ENCODE results near the gene HBS1L. TPM values are rescaled to one million over a fixed set of nuclear protein-coding genes. Genes with fewer than 3 reads are reported as not detected.

Gene HBS1L
- total and polyA plus RNA-seq, 2 experiments from 2014 or later: 43.0 to 70.6 TPM

GRCh38 chr6:134945045-134945444 lies 109.6 kb downstream of the HBS1L start:
- no peaks in the 10 kb centered on the region for H3K36me3 ChIP-seq (replicated peaks; ENCODE audit: insufficient read depth, low read depth)
- no peak overlapping the region for H2AFZ ChIP-seq
- no peaks in the 10 kb centered on the region for H3K4me1 ChIP-seq (ENCODE audit: insufficient read depth)
- H4K20me1 ChIP-seq (ENCODE audit: insufficient read depth, poor library complexity, severe bottlenecking): no peaks in the 10 kb centered on the region
- DNase-seq (ENCODE audit: low spot score): no peak
- no peak overlapping the region for H3K4me3 ChIP-seq
- H3K27me3 ChIP-seq: no peaks in the 10 kb centered on the region
- no peak overlapping the region for H3K27ac ChIP-seq
- TF ChIP-seq EZH2phosphoT487 (IDR thresholded peaks at IDR 0.05; ENCODE audit: low read depth, severe bottlenecking, unreplicated experiment) (no peak), CTCF (IDR thresholded peaks at IDR 0.05; ENCODE audit: poor library complexity) (no peak), EZH2 (IDR thresholded peaks at IDR 0.05; ENCODE audit: borderline replicate concordance) (no peak)
- H3K9me2 ChIP-seq (replicated peaks; ENCODE audit: insufficient read depth): no peaks in the 10 kb centered on the region
- H3K79me2 ChIP-seq: no peaks in the 10 kb centered on the region
- H3K9me3 ChIP-seq (ENCODE audit: low read depth): no peaks in the 10 kb centered on the region
- H3K4me2 ChIP-seq: no peak overlapping the region

GRCh38 chr6:134943522-134944111 lies 111.0 kb downstream of the HBS1L start:
- Histone ChIP-seq H3K4me2 (no peak overlapping the region), H3K27ac (no peak overlapping the region), H3K9me2 (replicated peaks; ENCODE audit: insufficient read depth) (no peaks in the 10 kb centered on the region), H3K36me3 (replicated peaks; ENCODE audit: insufficient read depth, low read depth) (no peaks in the 10 kb centered on the region), H3K9me3 (ENCODE audit: low read depth) (no peaks in the 10 kb centered on the region), H3K4me3 (no peak overlapping the region), H2AFZ (no peak overlapping the region), H3K79me2 (no peaks in the 10 kb centered on the region), H3K27me3 (no peaks in the 10 kb centered on the region), H3K4me1 (ENCODE audit: insufficient read depth) (no peaks in the 10 kb centered on the region), H4K20me1 (ENCODE audit: insufficient read depth, poor library complexity, severe bottlenecking) (no peaks in the 10 kb centered on the region)
- DNase-seq (ENCODE audit: low spot score): no peak
- no peak for TF ChIP-seq EZH2 (IDR thresholded peaks at IDR 0.05; ENCODE audit: borderline replicate concordance)
- TF ChIP-seq EZH2phosphoT487 (IDR thresholded peaks at IDR 0.05; ENCODE audit: low read depth, severe bottlenecking, unreplicated experiment): no peak
- TF ChIP-seq CTCF (IDR thresholded peaks at IDR 0.05; ENCODE audit: poor library complexity): no peak
- WGBS (ENCODE audit: low lambda C conversion rate, missing lambda C conversion rate): 95% methylated on average over 9 of the region's 9 CpGs

DNA sequence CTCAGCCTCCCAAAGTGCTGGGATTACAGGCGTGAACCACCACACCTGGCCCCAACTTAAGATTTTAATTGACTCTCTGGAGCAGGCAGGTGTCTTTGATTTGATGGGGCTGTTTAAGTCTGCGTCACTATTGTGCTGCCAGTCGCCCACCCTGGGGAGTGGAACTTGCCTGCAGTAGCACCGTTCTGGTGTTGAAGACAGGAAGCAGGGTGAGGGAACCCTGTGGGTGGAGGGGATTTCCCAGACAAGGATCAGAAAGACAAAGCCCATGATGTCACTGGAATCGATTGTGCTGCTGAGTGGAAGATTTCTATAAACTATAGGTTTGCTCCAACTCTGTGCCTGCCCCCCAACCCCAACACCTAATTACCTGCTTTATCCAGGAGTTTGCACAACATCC lies 115.7 kb downstream of the HBS1L start:
- no peak for TF ChIP-seq EZH2phosphoT487 (IDR thresholded peaks at IDR 0.05; ENCODE audit: low read depth, severe bottlenecking, unreplicated experiment)
- TF ChIP-seq CTCF (IDR thresholded peaks at IDR 0.05; ENCODE audit: poor library complexity): no peak
- no peak for TF ChIP-seq EZH2 (IDR thresholded peaks at IDR 0.05; ENCODE audit: borderline replicate concordance)
- no peak overlapping the region for H3K4me3 ChIP-seq
- DNase-seq (ENCODE audit: low spot score): no peak
- 79% methylated on average over 5 of the region's 5 CpGs for WGBS (ENCODE audit: low lambda C conversion rate, missing lambda C conversion rate)
- no peak overlapping the region for H2AFZ ChIP-seq
- no peak overlapping the region for H3K27ac ChIP-seq
- H3K9me2 ChIP-seq (replicated peaks; ENCODE audit: insufficient read depth): no peaks in the 10 kb centered on the region
- H3K4me2 ChIP-seq: no peak overlapping the region
- no peaks in the 10 kb centered on the region for H3K79me2 ChIP-seq
- no peaks in the 10 kb centered on the region for H3K27me3 ChIP-seq
- no peaks in the 10 kb centered on the region for H3K9me3 ChIP-seq (ENCODE audit: low read depth)
- H3K4me1 ChIP-seq (ENCODE audit: insufficient read depth): peaks cover 6% of the 10 kb centered on the region
- H4K20me1 ChIP-seq (ENCODE audit: insufficient read depth, poor library complexity, severe bottlenecking): no peaks in the 10 kb centered on the region
- no peaks in the 10 kb centered on the region for H3K36me3 ChIP-seq (replicated peaks; ENCODE audit: insufficient read depth, low read depth)

DNA sequence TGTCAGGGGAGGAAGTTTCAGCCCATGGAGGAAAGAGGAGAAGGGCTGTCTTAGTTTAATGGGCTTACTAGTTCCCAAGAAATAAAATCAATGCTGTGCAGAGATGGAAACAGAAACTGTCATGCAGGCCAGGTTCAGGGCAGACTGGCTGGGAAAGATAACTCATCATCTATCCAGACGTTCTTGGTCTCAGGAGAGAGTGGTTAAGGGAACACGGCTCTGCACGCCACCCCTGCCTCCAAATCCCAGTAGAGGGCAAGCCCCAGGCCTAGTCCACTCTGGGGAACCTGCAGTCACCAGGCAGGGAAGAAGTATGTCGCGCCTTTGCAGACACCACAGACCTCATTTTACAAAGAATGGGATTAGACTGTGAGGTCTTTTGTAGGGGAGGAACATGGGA lies 117.2 kb downstream of the HBS1L start:
- Histone ChIP-seq H3K4me3 (no peak overlapping the region), H3K27me3 (no peaks in the 10 kb centered on the region), H4K20me1 (ENCODE audit: insufficient read depth, poor library complexity, severe bottlenecking) (no peaks in the 10 kb centered on the region), H2AFZ (no peak overlapping the region), H3K4me1 (ENCODE audit: insufficient read depth) (peaks cover 6% of the 10 kb centered on the region), H3K4me2 (no peak overlapping the region), H3K9me3 (ENCODE audit: low read depth) (no peaks in the 10 kb centered on the region), H3K27ac (no peak overlapping the region), H3K79me2 (no peaks in the 10 kb centered on the region), H3K9me2 (replicated peaks; ENCODE audit: insufficient read depth) (no peaks in the 10 kb centered on the region), H3K36me3 (replicated peaks; ENCODE audit: insufficient read depth, low read depth) (no peaks in the 10 kb centered on the region)
- TF ChIP-seq CTCF (IDR thresholded peaks at IDR 0.05; ENCODE audit: poor library complexity): no peak
- no peak for TF ChIP-seq EZH2phosphoT487 (IDR thresholded peaks at IDR 0.05; ENCODE audit: low read depth, severe bottlenecking, unreplicated experiment)
- TF ChIP-seq EZH2 (IDR thresholded peaks at IDR 0.05; ENCODE audit: borderline replicate concordance): no peak
- 87% methylated on average over 5 of the region's 5 CpGs for WGBS (ENCODE audit: low lambda C conversion rate, missing lambda C conversion rate)
- no peak for DNase-seq (ENCODE audit: low spot score)

Measured in hepatocyte (in vitro differentiated cells).